Naive thymus-derived CD4-positive, alpha-beta T cell (primary cell): ENCODE data around the gene TMEM9. TPM values are rescaled to one million over a fixed set of nuclear protein-coding genes. Genes with fewer than 3 reads are reported as not detected.

Source experiments
- ATAC-seq: fragments of 150-1000 bp; cut with Tn5 transposase; 2 replicates; pipeline ENCODE4 v1.10.0; 2021; ENCODE audit warnings: mild to moderate bottlenecking, moderate library complexity
- CTCF ChIA-PET: fragments of 350-600 bp; sonication (Branson Sonifier 250); formaldehyde crosslinking; loops from one replicate; lab custom pipeline; 2021; ENCODE audit warnings: antibody characterized with exemption; lab: Charles Lee
- POLR2A ChIA-PET: fragments of 350-600 bp; sonication (Branson Sonifier 250); formaldehyde crosslinking; loops from one replicate; lab custom pipeline; 2021; ENCODE audit warnings: antibody characterized with exemption, inconsistent platforms; lab: Charles Lee
- DNase-seq, 9 donors: peaks; one replicate each; pipeline versions ENCODE4 v3.0.0 to v3.0.0-alpha.2; 2020 to 2022; ENCODE audit warnings: mixed read lengths in 1 of 9
- H3K27ac ChIP-seq: one replicate; pipeline ENCODE4 v1.7.0; 2013; ENCODE audit warnings: mild to moderate bottlenecking, low read depth, low read length, moderate library complexity
- H3K27me3 ChIP-seq, 2 donors: one replicate each; pipeline ENCODE4 v1.7.0; 2013; ENCODE audit warnings: low read length in 2 of 2, mild to moderate bottlenecking in 2 of 2, moderate library complexity in 2 of 2; ENCODE audit not compliant: control insufficient read depth in 2 of 2, insufficient read depth in 2 of 2
- H3K36me3 ChIP-seq, 3 experiments: 1 replicate in 2 of 3; 2 replicates in 1 of 3; pipeline ENCODE4 v1.7.0; 2013; ENCODE audit warnings: low read length in 3 of 3, mild to moderate bottlenecking in 3 of 3, moderate library complexity in 1 of 3; ENCODE audit not compliant: insufficient read depth in 3 of 3, control insufficient read depth in 2 of 3
- H3K4me1 ChIP-seq, 2 donors: one replicate each; pipeline ENCODE4 v1.7.0; 2013; ENCODE audit warnings: low read length in 2 of 2, mild to moderate bottlenecking in 2 of 2, moderate library complexity in 1 of 2; ENCODE audit not compliant: control insufficient read depth in 2 of 2, insufficient read depth in 2 of 2
- H3K4me3 ChIP-seq: 2 replicates; pipeline ENCODE4 v1.7.0; 2013; ENCODE audit warnings: mild to moderate bottlenecking, low read length
- H3K9me3 ChIP-seq, 3 experiments: 1 replicate in 2 of 3; 2 replicates in 1 of 3; pipeline ENCODE4 v1.7.0; 2013; ENCODE audit warnings: low read length in 3 of 3; ENCODE audit not compliant: control insufficient read depth in 2 of 3
- H3K27ac Mint-ChIP-seq, 9 donors: one replicate each; pipeline ENCODE4 v1.8.0; 2020 to 2022; ENCODE audit warnings: mixed read lengths in 9 of 9, mild to moderate bottlenecking in 8 of 9, moderate library complexity in 5 of 9, inconsistent platforms in 2 of 9
- H3K27me3 Mint-ChIP-seq, 5 donors: one replicate each; pipeline ENCODE4 v1.8.0; 2021 to 2022; ENCODE audit warnings: mixed read lengths in 5 of 5, mild to moderate bottlenecking in 1 of 5
- H3K36me3 Mint-ChIP-seq, 5 donors: one replicate each; pipeline ENCODE4 v1.8.0; 2020 to 2022; ENCODE audit warnings: mixed read lengths in 5 of 5, mild to moderate bottlenecking in 3 of 5, inconsistent platforms in 1 of 5
- H3K4me1 Mint-ChIP-seq, 7 donors: one replicate each; pipeline ENCODE4 v1.8.0; 2020 to 2022; ENCODE audit warnings: mixed read lengths in 7 of 7, mild to moderate bottlenecking in 3 of 7, inconsistent platforms in 1 of 7
- H3K4me3 Mint-ChIP-seq, 10 donors: one replicate each; pipeline ENCODE4 v1.8.0; 2020 to 2022; ENCODE audit warnings: mild to moderate bottlenecking in 10 of 10, mixed read lengths in 10 of 10, moderate library complexity in 6 of 10, inconsistent platforms in 2 of 10
- H3K9me3 Mint-ChIP-seq, 11 donors: one replicate each; pipeline ENCODE4 v1.8.0; 2020 to 2022; ENCODE audit warnings: mixed read lengths in 11 of 11, mild to moderate bottlenecking in 4 of 11, inconsistent platforms in 1 of 11, moderate library complexity in 1 of 11
- intact Hi-C, 2 donors: fragments of 100-400 bp; cut with micrococcal nuclease; formaldehyde crosslinking; loops; one replicate each; pipeline ENCODE4 v1.15.1; 2023
- polyA plus RNA-seq, 2 donors: library from polyadenylated mRNA; unstranded; fragments of 300-500 nt; fragmentation: Illumina TruSeq; gene quantifications; one replicate each; pipeline ENCODE4 v1.2.3, GENCODE V29; 2021
- total RNA-seq, 6 experiments: library from RNA in 5 of 6; stranded (reverse) in 5 of 6; gene quantifications; 1 replicate in 5 of 6; 2 replicates in 1 of 6; pipeline ENCODE4 v1.2.3 and lab custom pipeline; 2021 to 2026

The TMEM9 gene
- total and polyA plus RNA-seq, 7 experiments from 2014 or later: 15.3 to 56.4 (median 22.7) TPM

- H3K36me3 ChIP-seq: no peaks in the 10 kb centered on the region
- intact Hi-C loops: no loop called here
- ChIA-PET CTCF (no interaction called here), POLR2A (no interaction called here)
- no peaks in the 10 kb centered on the region for H3K9me3 ChIP-seq
- Mint-ChIP-seq H3K27ac (no peak overlapping the region), H3K9me3 (no peaks in the 10 kb centered on the region), H3K27me3 (peaks cover 6 to 20% (median 15%) of the 10 kb centered on the region in 5 donors), H3K4me3 (no peak overlapping the region), H3K4me1 (no peaks in the 10 kb centered on the region), H3K36me3 (no peaks in the 10 kb centered on the region)
- ATAC-seq (no peak), DNase-seq (no peak)
- no peaks in the 10 kb centered on the region for H3K4me1 ChIP-seq
- H3K27ac ChIP-seq: no peak overlapping the region
- no peaks in the 10 kb centered on the region for H3K27me3 ChIP-seq
- no peak overlapping the region for H3K4me3 ChIP-seq
Observed at GRCh38 chr1:201190005-201190404, 35.7 kb upstream of the TMEM9 start.

GRCh38 chr1:201189085-201189484 is 34.8 kb upstream of the TMEM9 start:
- H3K36me3 ChIP-seq: no peaks in the 10 kb centered on the region
- Mint-ChIP-seq H3K4me3 (no peak overlapping the region), H3K4me1 (peaks cover 0 to 1% (median 0%) of the 10 kb centered on the region in 7 donors), H3K27ac (peak overlapping the region in 1 of 9 donors; percentile 15), H3K9me3 (no peaks in the 10 kb centered on the region), H3K27me3 (peaks cover 6 to 29% (median 15%) of the 10 kb centered on the region in 5 donors), H3K36me3 (no peaks in the 10 kb centered on the region)
- no peaks in the 10 kb centered on the region for H3K27me3 ChIP-seq
- ChIA-PET POLR2A (no interaction called here), CTCF (no interaction called here)
- intact Hi-C loops: no loop called here
- H3K27ac ChIP-seq: no peak overlapping the region
- ATAC-seq: no peak
- no peak overlapping the region for H3K4me3 ChIP-seq
- H3K9me3 ChIP-seq: no peaks in the 10 kb centered on the region
- H3K4me1 ChIP-seq: no peaks in the 10 kb centered on the region
- DNase-seq: no peak

- Mint-ChIP-seq H3K4me1 (peaks cover 0 to 1% (median 0%) of the 10 kb centered on the region in 7 donors), H3K27ac (no peak overlapping the region), H3K4me3 (no peak overlapping the region), H3K36me3 (no peaks in the 10 kb centered on the region), H3K27me3 (peaks cover 11 to 39% (median 15%) of the 10 kb centered on the region in 5 donors), H3K9me3 (no peaks in the 10 kb centered on the region)
- CTCF ChIA-PET: no interaction called here
- POLR2A ChIA-PET: no interaction called here
- Histone ChIP-seq H3K4me3 (no peak overlapping the region), H3K9me3 (no peaks in the 10 kb centered on the region), H3K27me3 (no peaks in the 10 kb centered on the region), H3K36me3 (no peaks in the 10 kb centered on the region), H3K4me1 (no peaks in the 10 kb centered on the region), H3K27ac (no peak overlapping the region)
- intact Hi-C loops: no loop called here
- ATAC-seq (peak; percentile 52), DNase-seq (no peak)
Observed at GRCh38 chr1:201186192-201186591, 31.9 kb upstream of the TMEM9 start.

- Histone ChIP-seq H3K27ac (no peak overlapping the region), H3K9me3 (no peaks in the 10 kb centered on the region), H3K4me3 (no peak overlapping the region), H3K4me1 (no peaks in the 10 kb centered on the region), H3K27me3 (no peaks in the 10 kb centered on the region), H3K36me3 (no peaks in the 10 kb centered on the region)
- ChIA-PET CTCF (no interaction called here), POLR2A (no interaction called here)
- H3K9me3 Mint-ChIP-seq: no peaks in the 10 kb centered on the region
- no peak overlapping the region for H3K4me3 Mint-ChIP-seq
- intact Hi-C loops: no loop called here
- H3K4me1 Mint-ChIP-seq: peaks cover 0 to 1% (median 0%) of the 10 kb centered on the region in 7 donors
- H3K36me3 Mint-ChIP-seq: no peaks in the 10 kb centered on the region
- no peak overlapping the region for H3K27ac Mint-ChIP-seq
- ATAC-seq (peak; percentile 31), DNase-seq (no peak)
- peaks cover 10 to 40% (median 15%) of the 10 kb centered on the region in 5 donors for H3K27me3 Mint-ChIP-seq
Observed at GRCh38 chr1:201185527-201186128, 31.4 kb upstream of the TMEM9 start.

- CTCF ChIA-PET: no interaction called here
- Mint-ChIP-seq H3K36me3 (no peaks in the 10 kb centered on the region), H3K27me3 (peaks cover 6 to 35% (median 16%) of the 10 kb centered on the region in 5 donors), H3K4me3 (no peak overlapping the region), H3K4me1 (peaks cover 0 to 1% (median 0%) of the 10 kb centered on the region in 7 donors), H3K27ac (no peak overlapping the region), H3K9me3 (peaks cover 0 to under 1% (median 0%) of the 10 kb centered on the region in 11 donors)
- Histone ChIP-seq H3K4me1 (no peaks in the 10 kb centered on the region), H3K27ac (no peak overlapping the region), H3K27me3 (no peaks in the 10 kb centered on the region), H3K36me3 (no peaks in the 10 kb centered on the region), H3K4me3 (no peak overlapping the region), H3K9me3 (no peaks in the 10 kb centered on the region)
- POLR2A ChIA-PET: no interaction called here
- no peak for DNase-seq
- no peak for ATAC-seq
- intact Hi-C loops: no loop called here
Observed at GRCh38 chr1:201185123-201185453, 30.8 kb upstream of the TMEM9 start.

- no peak for ATAC-seq
- Mint-ChIP-seq H3K27me3 (peaks cover 4 to 37% (median 19%) of the 10 kb centered on the region in 5 donors), H3K27ac (no peak overlapping the region), H3K4me1 (peaks cover 0 to 1% (median 0%) of the 10 kb centered on the region in 7 donors), H3K9me3 (peaks cover 0 to 6% (median 0%) of the 10 kb centered on the region in 11 donors), H3K36me3 (peaks cover 0 to 4% (median 0%) of the 10 kb centered on the region in 5 donors), H3K4me3 (no peak overlapping the region)
- no peak for DNase-seq
- no peaks in the 10 kb centered on the region for H3K27me3 ChIP-seq
- H3K36me3 ChIP-seq: no peaks in the 10 kb centered on the region
- intact Hi-C loops: no loop called here
- no peak overlapping the region for H3K4me3 ChIP-seq
- no peaks in the 10 kb centered on the region for H3K9me3 ChIP-seq
- ChIA-PET POLR2A (no interaction called here), CTCF (no interaction called here)
- no peaks in the 10 kb centered on the region for H3K4me1 ChIP-seq
- no peak overlapping the region for H3K27ac ChIP-seq
Observed at GRCh38 chr1:201184307-201185122, 30.2 kb upstream of the TMEM9 start.
